Neural progenitor cell (in vitro differentiated cells): ENCODE data around the gene ZAR1. TPM values are rescaled to one million over a fixed set of nuclear protein-coding genes. Genes with fewer than 3 reads are reported as not detected.
A peak's percentile ranks its signal among the peaks of the same experiment; 100 is the strongest.
"Not testable (repeated sequence)": the region's sequence is repeated elsewhere in the genome, so short reads cannot be mapped to it uniquely, and the experiment has no call there.

Experiments
- DNase-seq: peaks from one replicate; pipeline ENCODE4 v3.0.0-alpha.2; 2016; ENCODE audit warnings: low spot score
- H2AFZ ChIP-seq: fragments of 200-600 bp; sonication (generic); replicated peaks from 2 replicates; pipeline ENCODE4 v1.6.1; 2016; ENCODE audit warnings: antibody characterized with exemption
- H3F3A ChIP-seq: fragments of 200-600 bp; sonication (generic); 2 replicates; pipeline ENCODE4 v1.6.1; 2016; ENCODE audit warnings: antibody characterized with exemption, low read depth
- H3K27ac ChIP-seq: fragments of 200-600 bp; sonication (generic); 2 replicates; pipeline ENCODE4 v1.5.1; 2016; ENCODE audit warnings: mild to moderate bottlenecking
- H3K27me3 ChIP-seq: fragments of 200-600 bp; sonication (generic); 2 replicates; pipeline ENCODE4 v1.6.1; 2016; ENCODE audit warnings: mild to moderate bottlenecking, moderate library complexity
- H3K36me3 ChIP-seq: fragments of 200-600 bp; sonication (generic); 2 replicates; pipeline ENCODE4 v1.5.1; 2016
- H3K4me1 ChIP-seq: fragments of 200-600 bp; sonication (generic); 2 replicates; pipeline ENCODE4 v1.6.1; 2016; ENCODE audit warnings: mixed run types
- H3K4me2 ChIP-seq: fragments of 200-600 bp; sonication (generic); 2 replicates; pipeline ENCODE4 v1.6.1; 2016
- H3K4me3 ChIP-seq: fragments of 200-600 bp; sonication (generic); 2 replicates; pipeline ENCODE4 v1.5.1; 2016
- H3K79me2 ChIP-seq: fragments of 200-600 bp; sonication (generic); 2 replicates; pipeline ENCODE4 v1.6.1; 2016; ENCODE audit warnings: low read depth
- H3K9ac ChIP-seq: fragments of 200-600 bp; sonication (generic); 2 replicates; pipeline ENCODE4 v1.6.1; 2016
- H3K9me3 ChIP-seq: fragments of 200-600 bp; sonication (generic); 2 replicates; pipeline ENCODE4 v1.5.1; 2016; ENCODE audit warnings: low read depth
- H4K20me1 ChIP-seq: fragments of 200-600 bp; sonication (generic); 2 replicates; pipeline ENCODE4 v1.6.1; 2016; ENCODE audit warnings: low read depth
- H3K27ac Mint-ChIP-seq: 3 replicates; pipeline ENCODE4 v1.8.0; 2021; ENCODE audit warnings: mixed read lengths
- H3K27me3 Mint-ChIP-seq: 2 replicates; pipeline ENCODE4 v1.8.0; 2022; ENCODE audit warnings: low read depth, mild to moderate bottlenecking, inconsistent platforms, moderate library complexity, mixed read lengths; ENCODE audit not compliant: insufficient read depth
- H3K36me3 Mint-ChIP-seq: 3 replicates; pipeline ENCODE4 v1.8.0; 2021; ENCODE audit warnings: mixed read lengths
- H3K4me1 Mint-ChIP-seq: 3 replicates; pipeline ENCODE4 v1.8.0; 2021; ENCODE audit warnings: mixed read lengths
- H3K4me3 Mint-ChIP-seq: 3 replicates; pipeline ENCODE4 v1.8.0; 2021; ENCODE audit warnings: mild to moderate bottlenecking, moderate library complexity, mixed read lengths
- H3K9me3 Mint-ChIP-seq: 3 replicates; pipeline ENCODE4 v1.8.0; 2020; ENCODE audit warnings: mixed read lengths
- EZH2 ChIP-seq: fragments of 200-600 bp; sonication (generic); IDR thresholded peaks from 2 replicates; pipeline ENCODE4 v1.6.1; 2017; ENCODE audit warnings: antibody characterized with exemption, mild to moderate bottlenecking, moderate library complexity
- EZH2phosphoT487 ChIP-seq: fragments of 200-600 bp; sonication (generic); IDR thresholded peaks from 2 replicates; pipeline ENCODE4 v1.6.1; 2017; ENCODE audit warnings: antibody characterized with exemption
- total RNA-seq: library from RNA; depleted of rRNA; stranded (reverse); fragments of >200 nt; gene quantifications from 2 replicates; pipeline ENCODE4 v1.2.3, GENCODE V29; 2015; ENCODE audit warnings: low replicate concordance
- TF ChIP-seq, protein P1 (sequence below): fragments of 200-600 bp; sonication (generic); IDR thresholded peaks from 2 replicates; pipeline ENCODE4 v1.5.1; 2017; ENCODE audit warnings: antibody characterized with exemption, mild to moderate bottlenecking

The ZAR1 gene
- total RNA-seq, 1 donor from 2014 or later, result not detected

DNA sequence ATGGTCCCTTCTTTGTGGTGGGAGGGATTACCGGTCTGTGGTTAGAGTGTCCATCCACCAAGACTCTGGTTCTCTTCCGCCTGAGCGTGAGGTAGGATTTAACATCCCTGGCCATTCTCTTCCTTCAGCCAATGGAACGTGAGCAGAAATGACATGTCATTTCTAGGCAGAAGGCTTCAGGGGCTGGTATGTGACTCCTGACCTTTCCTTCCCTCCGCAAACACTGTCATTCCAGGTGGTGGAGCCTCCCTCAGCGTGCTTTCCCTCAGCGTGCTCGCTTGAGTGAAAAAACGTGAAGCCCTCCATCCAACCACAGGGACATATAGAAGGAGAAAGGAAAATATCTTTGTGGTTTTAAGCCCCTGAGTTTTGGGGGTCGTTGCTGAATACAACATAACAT is 40.9 kb upstream of the ZAR1 start:
- Histone ChIP-seq H3K4me2 (no peak overlapping the region), H2AFZ (peak overlapping the region; percentile 57), H3K4me3 (no peak overlapping the region), H3K4me1 (no peaks in the 10 kb centered on the region), H3K36me3 (no peaks in the 10 kb centered on the region), H3K9ac (no peak overlapping the region), H3K27ac (no peak overlapping the region), H3F3A (peaks cover 5% of the 10 kb centered on the region), H3K27me3 (no peaks in the 10 kb centered on the region), H3K79me2 (no peaks in the 10 kb centered on the region), H4K20me1 (no peaks in the 10 kb centered on the region), H3K9me3 (no peaks in the 10 kb centered on the region)
- peak; percentile 3 for DNase-seq
- Mint-ChIP-seq H3K27me3 (peaks cover 2% of the 10 kb centered on the region), H3K9me3 (no peaks in the 10 kb centered on the region), H3K27ac (no peak overlapping the region), H3K4me1 (no peaks in the 10 kb centered on the region), H3K4me3 (no peak overlapping the region), H3K36me3 (no peaks in the 10 kb centered on the region)
- TF ChIP-seq, protein P1, sequence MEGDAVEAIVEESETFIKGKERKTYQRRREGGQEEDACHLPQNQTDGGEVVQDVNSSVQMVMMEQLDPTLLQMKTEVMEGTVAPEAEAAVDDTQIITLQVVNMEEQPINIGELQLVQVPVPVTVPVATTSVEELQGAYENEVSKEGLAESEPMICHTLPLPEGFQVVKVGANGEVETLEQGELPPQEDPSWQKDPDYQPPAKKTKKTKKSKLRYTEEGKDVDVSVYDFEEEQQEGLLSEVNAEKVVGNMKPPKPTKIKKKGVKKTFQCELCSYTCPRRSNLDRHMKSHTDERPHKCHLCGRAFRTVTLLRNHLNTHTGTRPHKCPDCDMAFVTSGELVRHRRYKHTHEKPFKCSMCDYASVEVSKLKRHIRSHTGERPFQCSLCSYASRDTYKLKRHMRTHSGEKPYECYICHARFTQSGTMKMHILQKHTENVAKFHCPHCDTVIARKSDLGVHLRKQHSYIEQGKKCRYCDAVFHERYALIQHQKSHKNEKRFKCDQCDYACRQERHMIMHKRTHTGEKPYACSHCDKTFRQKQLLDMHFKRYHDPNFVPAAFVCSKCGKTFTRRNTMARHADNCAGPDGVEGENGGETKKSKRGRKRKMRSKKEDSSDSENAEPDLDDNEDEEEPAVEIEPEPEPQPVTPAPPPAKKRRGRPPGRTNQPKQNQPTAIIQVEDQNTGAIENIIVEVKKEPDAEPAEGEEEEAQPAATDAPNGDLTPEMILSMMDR, result no peak
- TF ChIP-seq EZH2phosphoT487 (no peak), EZH2 (no peak)

DNA sequence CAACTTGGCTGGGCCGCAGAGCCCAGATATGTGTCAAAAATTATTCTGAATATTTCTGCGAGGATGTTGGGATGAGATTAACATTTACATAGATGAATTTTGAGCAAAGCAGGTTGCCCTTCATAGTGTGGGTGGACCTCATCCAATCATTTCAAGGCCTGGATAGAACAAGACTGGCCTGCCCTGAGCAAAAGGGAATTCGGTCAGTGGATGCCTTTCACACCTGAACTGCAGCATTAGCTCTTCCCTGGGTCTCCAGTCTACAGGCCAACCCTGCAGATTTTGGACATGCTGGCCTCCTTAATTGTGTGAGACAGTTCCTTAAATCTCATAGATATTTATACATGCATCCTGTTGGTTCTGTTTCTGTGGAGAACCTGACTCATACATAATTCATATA is 39.3 kb upstream of the ZAR1 start:
- Mint-ChIP-seq H3K27ac (no peak overlapping the region), H3K4me3 (no peak overlapping the region), H3K36me3 (no peaks in the 10 kb centered on the region), H3K9me3 (peaks cover 2% of the 10 kb centered on the region), H3K27me3 (peaks cover 2% of the 10 kb centered on the region), H3K4me1 (no peaks in the 10 kb centered on the region)
- Histone ChIP-seq H4K20me1 (no peaks in the 10 kb centered on the region), H3K9ac (no peak overlapping the region), H3K79me2 (no peaks in the 10 kb centered on the region), H3F3A (peaks cover 5% of the 10 kb centered on the region), H3K27me3 (no peaks in the 10 kb centered on the region), H3K36me3 (no peaks in the 10 kb centered on the region), H3K4me2 (no peak overlapping the region), H3K27ac (no peak overlapping the region), H3K4me3 (no peak overlapping the region), H3K4me1 (no peaks in the 10 kb centered on the region), H2AFZ (no peak overlapping the region), H3K9me3 (no peaks in the 10 kb centered on the region)
- no peak for TF ChIP-seq EZH2
- TF ChIP-seq, protein P1, result no peak
- no peak for TF ChIP-seq EZH2phosphoT487
- no peak for DNase-seq

DNA sequence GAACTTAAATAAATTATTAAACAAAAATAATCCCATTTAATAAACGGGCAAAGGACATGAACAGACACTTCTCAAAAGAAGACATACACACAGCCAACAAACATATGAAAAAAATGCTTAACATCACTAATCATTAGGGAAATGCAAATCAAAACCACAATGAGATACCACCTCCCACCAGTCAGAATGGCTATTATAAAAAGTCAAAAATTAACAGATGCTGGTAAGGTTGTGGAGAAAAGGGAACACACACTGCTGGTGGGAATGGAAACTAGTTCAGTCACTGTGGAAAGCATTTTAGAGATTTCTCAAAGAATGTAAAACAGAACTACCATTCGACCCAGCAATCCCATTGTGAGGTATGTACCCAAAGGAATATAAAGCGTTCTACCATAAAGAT is 38.4 kb upstream of the ZAR1 start:
- H3K27me3 Mint-ChIP-seq, H3K79me2 ChIP-seq, H3K27me3 ChIP-seq, H3K27ac ChIP-seq, H4K20me1 ChIP-seq, H3K4me1 Mint-ChIP-seq, H3K27ac Mint-ChIP-seq, H3K9me3 Mint-ChIP-seq, H3K9ac ChIP-seq, H3K4me3 Mint-ChIP-seq, DNase-seq, H2AFZ ChIP-seq, H3K36me3 ChIP-seq, H3F3A ChIP-seq, H3K36me3 Mint-ChIP-seq, H3K4me3 ChIP-seq, H3K4me2 ChIP-seq, H3K9me3 ChIP-seq, H3K4me1 ChIP-seq: not testable (repeated sequence)

DNA sequence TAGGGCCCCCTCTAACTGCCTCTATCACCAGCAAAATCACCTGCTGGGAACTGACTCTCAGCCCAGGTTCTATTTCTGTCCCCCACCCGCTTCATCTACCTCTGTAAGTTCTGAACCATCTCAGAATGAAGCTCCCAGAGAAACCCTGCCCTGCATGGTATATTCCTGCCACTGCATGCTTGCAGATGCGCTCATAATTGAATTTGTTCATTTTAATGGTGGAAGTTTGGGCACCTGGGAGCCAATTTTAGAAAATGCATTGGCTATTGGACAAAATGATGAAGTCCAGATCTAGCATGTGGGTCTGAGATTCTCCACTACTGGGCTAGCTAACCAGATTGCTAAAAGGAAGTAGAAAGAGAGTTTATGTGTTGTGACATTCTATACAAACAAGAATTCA is 35.5 kb upstream of the ZAR1 start:
- no peak overlapping the region for H3K4me3 ChIP-seq
- no peak for DNase-seq
- Mint-ChIP-seq H3K36me3 (no peaks in the 10 kb centered on the region), H3K4me3 (no peak overlapping the region), H3K27ac (no peak overlapping the region), H3K4me1 (no peaks in the 10 kb centered on the region), H3K9me3 (peaks cover 2% of the 10 kb centered on the region), H3K27me3 (peaks cover 2% of the 10 kb centered on the region)
- TF ChIP-seq EZH2phosphoT487 (no peak), EZH2 (no peak)
- TF ChIP-seq, protein P1, result no peak
- H3K4me2 ChIP-seq, result no peak overlapping the region
- H4K20me1 ChIP-seq, result no peaks in the 10 kb centered on the region
- no peak overlapping the region for H2AFZ ChIP-seq
- H3K4me1 ChIP-seq, result no peaks in the 10 kb centered on the region
- no peaks in the 10 kb centered on the region for H3K9me3 ChIP-seq
- no peaks in the 10 kb centered on the region for H3K36me3 ChIP-seq
- no peaks in the 10 kb centered on the region for H3K27me3 ChIP-seq
- H3F3A ChIP-seq, result peaks cover 5% of the 10 kb centered on the region
- no peak overlapping the region for H3K27ac ChIP-seq
- H3K79me2 ChIP-seq, result no peaks in the 10 kb centered on the region
- no peak overlapping the region for H3K9ac ChIP-seq
